Gastroesophageal sphincter (tissue), 4 donors: ENCODE measurements around the gene ZNF200. TPM values are rescaled to one million over a fixed set of nuclear protein-coding genes. Genes with fewer than 3 reads are reported as not detected.
"Not testable (repeated sequence)": the region's sequence is repeated elsewhere in the genome, so short reads cannot be mapped to it uniquely, and the experiment has no call there.

Experiments
- ATAC-seq: fragments of 150-250 bp; one replicate; pipeline ENCODE4 v1.9.1; 2016; ENCODE audit warnings: mild to moderate bottlenecking, moderate library complexity
- H3K27ac ChIP-seq, 4 donors: fragments of 200-600 bp; sonication (generic) in 3 of 4; 1 replicate in 3 of 4; 2 replicates in 1 of 4; pipeline ENCODE4 v1.5.1; 2016 to 2019
- H3K27me3 ChIP-seq: fragments of 200-600 bp; sonication (generic); one replicate; pipeline ENCODE4 v1.5.1; 2019
- H3K36me3 ChIP-seq, 2 donors: fragments of 200-600 bp; sonication (generic); one replicate each; pipeline ENCODE4 v1.5.1; 2019; ENCODE audit warnings: control low read depth in 1 of 2
- H3K4me1 ChIP-seq, 3 donors: fragments of 200-600 bp; sonication (generic); 1 replicate in 2 of 3; 2 replicates in 1 of 3; pipeline ENCODE4 v1.5.1; 2016 to 2019; ENCODE audit warnings: control low read depth in 2 of 3
- H3K4me3 ChIP-seq, 2 donors: fragments of 200-600 bp; sonication (generic); one replicate each; pipeline ENCODE4 v1.5.1; 2019; ENCODE audit warnings: mild to moderate bottlenecking in 1 of 2, moderate library complexity in 1 of 2
- H3K9me3 ChIP-seq, 3 donors: fragments of 200-600 bp; sonication (generic); one replicate each; pipeline ENCODE4 v1.5.1; 2017 to 2019; ENCODE audit warnings: control low read depth in 2 of 3
- EP300 ChIP-seq: sonication (generic); formaldehyde crosslinking; IDR thresholded peaks from one replicate; pipeline ENCODE4 v1.6.1; 2017; ENCODE audit warnings: antibody characterized with exemption, mild to moderate bottlenecking
- POLR2A ChIP-seq, 2 donors: fragments of 450-650 bp; IDR thresholded peaks; one replicate each; pipeline ENCODE4 v1.6.1; 2017; ENCODE audit warnings: antibody characterized with exemption in 2 of 2, mild to moderate bottlenecking in 2 of 2, moderate library complexity in 1 of 2
- POLR2AphosphoS5 ChIP-seq: sonication (generic); formaldehyde crosslinking; IDR thresholded peaks from one replicate; pipeline ENCODE4 v1.6.1; 2017; ENCODE audit warnings: antibody characterized with exemption
- WGBS, 2 donors: methylation state at CpG; one replicate each; pipeline ENCODE4 v1.1.5; 2018; ENCODE audit warnings: low coverage in 1 of 2; 5-methylcytosine and 5-hydroxymethylcytosine counted together
- total RNA-seq, 4 donors: library from RNA; depleted of rRNA; stranded (reverse); fragments of >200 nt; gene quantifications; one replicate each; pipeline ENCODE4 v1.1.0, GENCODE V29; 2016
- TF ChIP-seq, protein P1 (sequence below), 4 experiments: fragments of 200-600 bp in 2 of 4; fragments of 450-650 bp in 2 of 4; sonication (generic) in 1 of 4; IDR thresholded peaks; one replicate each; pipeline ENCODE4 v1.5.1; 2017 to 2019; ENCODE audit warnings: antibody characterized with exemption in 4 of 4, mild to moderate bottlenecking in 2 of 4, moderate library complexity in 2 of 4

ZNF200 gene
- total RNA-seq, 4 donors from 2014 or later, result 5.2 to 11.8 (median 8.0) TPM

DNA sequence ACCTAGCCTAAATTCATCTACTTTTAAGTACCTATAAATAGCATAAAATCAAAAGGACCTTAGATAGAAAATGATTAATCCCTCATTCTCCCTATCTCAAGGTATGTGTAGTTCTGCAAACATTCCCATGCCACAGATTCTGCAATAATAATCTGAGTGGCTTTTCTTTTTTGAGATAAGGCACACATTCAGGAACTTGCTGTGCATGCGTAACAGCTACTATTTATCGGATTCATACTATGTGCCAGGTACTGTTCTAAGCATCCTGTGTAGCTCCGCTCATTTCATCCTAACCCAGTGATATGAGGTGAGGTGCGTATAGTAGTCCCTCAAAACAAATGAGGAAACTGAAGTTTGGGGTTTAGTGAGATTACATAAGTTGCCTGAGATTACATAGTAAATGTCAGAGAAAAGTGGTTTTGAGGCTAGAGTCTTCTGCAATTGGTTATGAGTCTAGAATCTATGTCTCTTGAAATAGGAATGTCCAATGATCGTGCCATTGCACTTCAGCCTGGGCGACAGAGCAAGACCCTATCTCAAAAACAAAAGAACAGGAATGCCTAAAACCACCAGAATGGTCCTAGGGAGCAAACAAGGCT lies 46.4 kb upstream of the ZNF200 start:
- Histone ChIP-seq H3K9me3 (peaks cover 0 to 18% (median 0%) of the 10 kb centered on the region in 3 donors), H3K36me3 (peaks cover 0 to 18% of the 10 kb centered on the region in 2 donors), H3K4me1 (peaks cover 0 to 35% (median 16%) of the 10 kb centered on the region in 3 donors), H3K4me3 (no peak overlapping the region), H3K27ac (no peak overlapping the region), H3K27me3 (no peaks in the 10 kb centered on the region)
- 89 to 97% methylated on average over 4 to 6 of the region's 6 CpGs for WGBS, 2 donors
- no peak for ATAC-seq
- no peak for TF ChIP-seq POLR2AphosphoS5

DNA sequence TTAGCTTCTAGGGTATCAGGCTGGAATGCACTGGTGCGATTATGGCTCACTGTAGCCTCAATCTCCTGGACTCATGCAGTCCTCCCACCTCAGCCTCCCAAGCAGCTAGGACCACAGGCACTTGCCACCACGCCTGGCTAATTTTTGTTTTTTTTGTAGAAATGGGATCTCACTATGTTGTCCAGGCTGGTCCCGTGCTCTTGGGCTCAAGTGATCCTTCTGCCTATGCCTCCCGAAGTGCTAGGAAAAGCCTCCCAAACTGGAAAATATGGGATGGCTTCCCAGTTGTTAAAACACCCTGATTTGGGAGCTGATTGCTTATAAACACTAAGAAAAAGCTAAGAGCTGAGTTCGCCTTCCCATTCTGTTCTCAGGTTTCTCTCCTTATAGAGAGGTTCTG lies 41.7 kb upstream of the ZNF200 start:
- TF ChIP-seq POLR2A (IDR thresholded peaks at IDR 0.05), result no peak
- TF ChIP-seq, protein P1, sequence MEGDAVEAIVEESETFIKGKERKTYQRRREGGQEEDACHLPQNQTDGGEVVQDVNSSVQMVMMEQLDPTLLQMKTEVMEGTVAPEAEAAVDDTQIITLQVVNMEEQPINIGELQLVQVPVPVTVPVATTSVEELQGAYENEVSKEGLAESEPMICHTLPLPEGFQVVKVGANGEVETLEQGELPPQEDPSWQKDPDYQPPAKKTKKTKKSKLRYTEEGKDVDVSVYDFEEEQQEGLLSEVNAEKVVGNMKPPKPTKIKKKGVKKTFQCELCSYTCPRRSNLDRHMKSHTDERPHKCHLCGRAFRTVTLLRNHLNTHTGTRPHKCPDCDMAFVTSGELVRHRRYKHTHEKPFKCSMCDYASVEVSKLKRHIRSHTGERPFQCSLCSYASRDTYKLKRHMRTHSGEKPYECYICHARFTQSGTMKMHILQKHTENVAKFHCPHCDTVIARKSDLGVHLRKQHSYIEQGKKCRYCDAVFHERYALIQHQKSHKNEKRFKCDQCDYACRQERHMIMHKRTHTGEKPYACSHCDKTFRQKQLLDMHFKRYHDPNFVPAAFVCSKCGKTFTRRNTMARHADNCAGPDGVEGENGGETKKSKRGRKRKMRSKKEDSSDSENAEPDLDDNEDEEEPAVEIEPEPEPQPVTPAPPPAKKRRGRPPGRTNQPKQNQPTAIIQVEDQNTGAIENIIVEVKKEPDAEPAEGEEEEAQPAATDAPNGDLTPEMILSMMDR (IDR thresholded peaks at IDR 0.05), result no peak
- no peak for TF ChIP-seq EP300
- no peak for TF ChIP-seq POLR2AphosphoS5

DNA sequence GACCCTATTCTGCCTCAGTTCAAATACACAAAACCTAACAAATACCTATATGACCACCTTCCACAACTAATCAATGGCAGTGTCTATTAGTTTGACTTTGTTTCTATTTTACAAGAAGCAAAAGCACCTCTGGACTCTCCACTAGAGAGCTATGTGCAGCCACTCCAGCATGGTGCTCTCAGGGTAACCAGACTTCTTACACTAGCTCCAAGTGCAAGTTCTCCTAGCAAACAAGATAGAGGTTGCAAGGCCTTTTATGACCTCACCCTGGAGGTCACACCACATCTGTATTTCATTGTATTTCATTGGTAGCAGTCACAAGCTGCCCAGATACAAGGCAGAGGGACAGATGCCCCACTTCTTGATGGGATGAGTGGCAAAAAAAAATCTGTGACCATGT lies 40.0 kb upstream of the ZNF200 start:
- no peak overlapping the region for H3K4me3 ChIP-seq

More for the DNA sequence above, 41.7 kb upstream of the ZNF200 start:
- H3K27me3 ChIP-seq, result no peaks in the 10 kb centered on the region
- ATAC-seq, result no peak
- H3K4me3 ChIP-seq, result no peak overlapping the region
- H3K27ac ChIP-seq, result no peak overlapping the region
- H3K4me1 ChIP-seq, result peaks cover 0 to 4% (median 0%) of the 10 kb centered on the region in 3 donors
- H3K36me3 ChIP-seq, result no peaks in the 10 kb centered on the region
- H3K9me3 ChIP-seq, result no peaks in the 10 kb centered on the region
- WGBS, 2 donors, result 48 to 93% methylated on average over 3 to 5 of the region's 5 CpGs

DNA sequence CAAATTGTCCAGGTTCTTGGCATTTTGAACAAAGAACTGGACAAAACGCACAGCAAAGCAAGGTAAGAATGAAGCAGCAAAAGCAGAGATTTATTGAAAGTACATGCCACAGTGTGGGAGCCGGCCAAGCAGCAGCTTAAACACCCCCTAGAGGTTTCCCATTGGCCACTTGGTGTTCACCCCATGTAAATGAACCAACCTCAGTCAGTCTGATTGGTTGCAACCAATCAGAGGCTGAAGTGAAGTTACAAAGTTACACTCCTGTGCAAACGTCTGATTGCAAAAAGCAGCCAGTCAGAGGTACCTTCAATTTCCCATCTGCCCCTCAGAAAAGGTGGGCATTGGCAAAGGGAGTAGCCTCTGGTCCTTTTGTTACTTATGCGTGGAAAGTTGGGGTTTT lies 39.5 kb upstream of the ZNF200 start:
- no peaks in the 10 kb centered on the region for H3K4me1 ChIP-seq
- H3K4me3 ChIP-seq, result no peak overlapping the region
- TF ChIP-seq, protein P1 (IDR thresholded peaks at IDR 0.05), result no peak
- TF ChIP-seq EP300 (no peak), POLR2A (IDR thresholded peaks at IDR 0.05) (no peak), POLR2AphosphoS5 (no peak)
- peaks cover 0 to 4% (median 0%) of the 10 kb centered on the region in 3 donors for H3K9me3 ChIP-seq
- 40 to 45% methylated on average over 2 to 4 of the region's 4 CpGs for WGBS, 2 donors
- no peaks in the 10 kb centered on the region for H3K36me3 ChIP-seq
- no peaks in the 10 kb centered on the region for H3K27me3 ChIP-seq
- no peak for ATAC-seq
- no peak overlapping the region for H3K27ac ChIP-seq

More for the DNA sequence above, 40.0 kb upstream of the ZNF200 start:
- no peaks in the 10 kb centered on the region for H3K27me3 ChIP-seq
- H3K9me3 ChIP-seq, result no peaks in the 10 kb centered on the region
- no peak overlapping the region for H3K27ac ChIP-seq
- ATAC-seq, result no peak
- H3K4me1 ChIP-seq, result no peaks in the 10 kb centered on the region
- H3K36me3 ChIP-seq, result no peaks in the 10 kb centered on the region
- TF ChIP-seq POLR2AphosphoS5, result no peak
- TF ChIP-seq POLR2A (IDR thresholded peaks at IDR 0.05), result no peak
- TF ChIP-seq EP300, result no peak
- TF ChIP-seq, protein P1 (IDR thresholded peaks at IDR 0.05), result no peak

DNA sequence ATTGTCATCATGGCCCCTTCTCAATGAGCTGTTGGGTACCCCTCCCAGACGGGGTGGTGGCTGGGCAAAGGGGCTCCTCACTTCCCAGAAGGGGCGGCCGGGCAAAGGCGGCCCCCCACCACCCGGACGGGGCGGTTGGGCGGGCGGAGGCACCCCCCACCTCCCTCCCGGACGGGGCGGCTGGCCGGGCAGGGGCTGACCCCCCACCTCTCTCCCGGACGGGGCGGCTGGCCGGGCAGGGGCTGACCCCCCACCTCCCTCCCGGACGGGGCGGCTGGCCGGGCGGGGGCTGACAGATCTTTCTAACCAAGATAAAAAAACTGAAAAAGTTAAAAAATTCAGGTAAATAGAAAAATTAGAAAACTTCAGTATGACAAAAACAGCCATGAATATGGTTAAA lies 36.3 kb upstream of the ZNF200 start:
- H3K36me3 ChIP-seq, result peaks cover 0 to 27% of the 10 kb centered on the region in 2 donors
- not testable (repeated sequence) for H3K4me1 ChIP-seq, H3K27ac ChIP-seq, ATAC-seq, H3K4me3 ChIP-seq, H3K27me3 ChIP-seq
- peaks cover 0 to 12% (median 0%) of the 10 kb centered on the region in 3 donors for H3K9me3 ChIP-seq
- WGBS, 2 donors, result no CpG with 5 or more reads among the region's 22 CpGs

DNA sequence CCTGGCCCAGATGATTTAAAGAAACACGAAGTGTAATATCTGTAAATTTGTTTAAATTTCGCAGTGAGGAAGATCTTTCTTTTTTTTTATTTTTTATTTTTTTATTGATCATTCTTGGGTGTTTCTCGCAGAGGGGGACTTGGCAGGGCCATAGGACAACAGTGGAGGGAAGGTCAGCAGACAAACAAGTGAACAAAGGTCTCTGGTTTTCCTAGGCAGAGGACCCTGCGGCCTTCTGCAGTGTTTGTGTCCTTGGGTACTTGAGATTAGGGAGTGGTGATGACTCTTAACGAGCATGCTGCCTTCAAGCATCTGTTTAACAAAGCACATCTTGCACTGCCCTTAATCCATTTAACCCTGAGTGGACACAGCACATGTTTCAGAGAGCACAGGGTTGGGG lies 35.8 kb upstream of the ZNF200 start:
- WGBS, 2 donors, result 68 to 80% methylated on average over 3 to 5 of the region's 5 CpGs
- not testable (repeated sequence) for ATAC-seq, H3K4me1 ChIP-seq, H3K4me3 ChIP-seq, H3K27ac ChIP-seq, H3K27me3 ChIP-seq
- Histone ChIP-seq H3K9me3 (peaks cover 0 to 14% (median 0%) of the 10 kb centered on the region in 3 donors), H3K36me3 (peaks cover 0 to 33% of the 10 kb centered on the region in 2 donors)
